Measurements from ENCODE around the gene KRT3.

DNA sequence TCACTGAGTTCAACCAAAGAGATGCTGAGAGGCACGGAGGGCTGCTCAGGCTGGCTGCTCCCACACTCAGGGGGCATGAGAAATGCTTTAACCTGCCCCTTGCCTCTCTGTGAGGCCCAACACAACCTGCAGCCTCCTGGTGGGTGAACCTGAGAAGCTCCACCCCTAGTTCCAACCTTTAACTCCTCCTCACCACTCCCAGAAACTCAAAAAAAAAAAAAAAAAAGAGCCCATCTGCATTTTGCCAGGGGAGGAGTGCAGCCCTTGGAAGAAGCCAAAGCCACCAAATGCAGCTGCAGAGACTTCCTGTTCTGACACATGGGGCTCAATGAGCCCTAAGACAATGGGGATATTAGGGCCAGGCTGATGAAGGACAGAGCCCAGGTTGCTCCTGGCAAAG is 9.1 kb upstream of the KRT3 start:
- TF ChIP-seq CTCF (IDR thresholded peaks at IDR 0.05) (no peak), EZH2 (IDR thresholded peaks at IDR 0.05; ENCODE audit: borderline replicate concordance, insufficient read depth, low read depth, low read length, poor library complexity, severe bottlenecking) (no peak)
